GM23248 (cell line): ENCODE measurements around the gene HOXC6. TPM values are rescaled to one million over a fixed set of nuclear protein-coding genes. Genes with fewer than 3 reads are reported as not detected.

Experiments
- DNase-seq: peaks from one replicate; pipeline ENCODE4 v3.0.0-alpha.2; 2015
- H2AFZ ChIP-seq: fragments of 200-600 bp; sonication (generic); 2 replicates; pipeline ENCODE4 v1.6.1; 2016; ENCODE audit warnings: antibody characterized with exemption
- H3F3A ChIP-seq: fragments of 200-600 bp; sonication (generic); 2 replicates; pipeline ENCODE4 v1.6.1; 2016; ENCODE audit warnings: mild to moderate bottlenecking, antibody characterized with exemption, mixed run types; ENCODE audit not compliant: insufficient read depth
- H3K27ac ChIP-seq: fragments of 200-600 bp; sonication (generic); 2 replicates; pipeline ENCODE4 v1.5.1; 2016; ENCODE audit warnings: mild to moderate bottlenecking
- H3K27me3 ChIP-seq: fragments of 200-600 bp; sonication (generic); replicated peaks from 2 replicates; pipeline ENCODE4 v1.6.1; 2016; ENCODE audit warnings: mild to moderate bottlenecking; ENCODE audit not compliant: insufficient read depth
- H3K36me3 ChIP-seq: fragments of 200-600 bp; sonication (generic); 2 replicates; pipeline ENCODE4 v1.6.1; 2016; ENCODE audit warnings: low read depth, mild to moderate bottlenecking
- H3K4me1 ChIP-seq: fragments of 200-600 bp; sonication (generic); 2 replicates; pipeline ENCODE4 v1.6.1; 2016; ENCODE audit warnings: mild to moderate bottlenecking; ENCODE audit not compliant: insufficient read depth
- H3K4me2 ChIP-seq: fragments of 200-600 bp; sonication (generic); one replicate; pipeline ENCODE4 v1.6.1; 2016; ENCODE audit warnings: mild to moderate bottlenecking; ENCODE audit not compliant: unreplicated experiment
- H3K4me3 ChIP-seq: fragments of 200-600 bp; sonication (generic); 2 replicates; pipeline ENCODE4 v1.5.1; 2016; ENCODE audit warnings: mild to moderate bottlenecking
- H3K79me2 ChIP-seq: fragments of 200-600 bp; sonication (generic); 2 replicates; pipeline ENCODE4 v1.6.1; 2016; ENCODE audit warnings: mild to moderate bottlenecking; ENCODE audit not compliant: insufficient read depth
- H3K9ac ChIP-seq: fragments of 200-600 bp; sonication (generic); 2 replicates; pipeline ENCODE4 v1.6.1; 2016; ENCODE audit warnings: mild to moderate bottlenecking
- H3K9me2 ChIP-seq: fragments of 200-600 bp; sonication (generic); 2 replicates; pipeline ENCODE4 v1.6.1; 2016; ENCODE audit warnings: mixed run types, mild to moderate bottlenecking, moderate library complexity; ENCODE audit not compliant: insufficient read depth
- H3K9me3 ChIP-seq: fragments of 200-600 bp; sonication (generic); one replicate; pipeline ENCODE4 v1.6.1; 2017; ENCODE audit warnings: low read depth
- H4K20me1 ChIP-seq: fragments of 200-600 bp; sonication (generic); 2 replicates; pipeline ENCODE4 v1.6.0; 2016; ENCODE audit not compliant: insufficient read depth
- EZH2 ChIP-seq: fragments of 200-600 bp; sonication (generic); IDR thresholded peaks from 2 replicates; pipeline ENCODE4 v1.6.1; 2018; ENCODE audit warnings: antibody characterized with exemption, mild to moderate bottlenecking; ENCODE audit not compliant: insufficient read depth, poor library complexity, severe bottlenecking
- EZH2phosphoT487 ChIP-seq: fragments of 200-600 bp; sonication (generic); IDR thresholded peaks from 2 replicates; pipeline ENCODE4 v1.6.1; 2018; ENCODE audit warnings: antibody characterized with exemption, moderate library complexity, mild to moderate bottlenecking, low read depth; ENCODE audit not compliant: insufficient read depth
- WGBS, 2 experiments: methylation state at CpG; one replicate each; pipeline ENCODE4 v1.1.6; 2015 to 2017; ENCODE audit warnings: low lambda C conversion rate in 2 of 2, low coverage in 1 of 2; ENCODE audit errors: missing lambda C conversion rate in 2 of 2; 5-methylcytosine and 5-hydroxymethylcytosine counted together
- in situ Hi-C: fragments of 300-500 bp; cut with MboI; formaldehyde crosslinking; loops from 2 replicates; pipeline ENCODE4 v1.15.0; 2020
- polyA plus RNA-seq: library from polyadenylated mRNA; unstranded; fragments of >200 nt; fragmentation: Nextera tagmentation; extraction: Ambion mirVana; gene quantifications from 2 replicates; pipeline ENCODE4 v1.2.1, GENCODE V29; 2016
- total RNA-seq: library from RNA; depleted of rRNA; stranded (reverse); fragments of >200 nt; shearing (Covaris generic); gene quantifications from 2 replicates; pipeline ENCODE4 v1.2.3, GENCODE V29; 2014

HOXC6 gene
- total and polyA plus RNA-seq, 2 experiments from 2014 or later: 3.6 to 20.5 TPM

GRCh38 chr12:54045401-54045800 is 17.2 kb downstream of the HOXC6 start:
- Histone ChIP-seq H3K9me3 (no peaks in the 10 kb centered on the region), H2AFZ (no peak overlapping the region), H3K9me2 (no peaks in the 10 kb centered on the region), H3K27ac (no peak overlapping the region), H4K20me1 (no peaks in the 10 kb centered on the region), H3K4me1 (no peaks in the 10 kb centered on the region), H3K9ac (no peak overlapping the region), H3F3A (no peaks in the 10 kb centered on the region), H3K4me2 (no peak overlapping the region), H3K79me2 (peaks cover 34% of the 10 kb centered on the region), H3K27me3 (no peaks in the 10 kb centered on the region), H3K36me3 (no peaks in the 10 kb centered on the region), H3K4me3 (no peak overlapping the region)
- DNase-seq: no peak
- no peak for TF ChIP-seq EZH2
- TF ChIP-seq EZH2phosphoT487: no peak
- in situ Hi-C loops: no loop called here

- H3K36me3 ChIP-seq: no peaks in the 10 kb centered on the region
- in situ Hi-C loops: no loop called here
- H3K4me3 ChIP-seq: no peak overlapping the region
- no peaks in the 10 kb centered on the region for H3K4me1 ChIP-seq
- no peak overlapping the region for H3K4me2 ChIP-seq
- TF ChIP-seq EZH2: no peak
- H3K9me3 ChIP-seq: no peaks in the 10 kb centered on the region
- WGBS, 2 experiments: 74 to 75% methylated on average over 16 of the region's 16 CpGs
- no peaks in the 10 kb centered on the region for H3F3A ChIP-seq
- H3K27me3 ChIP-seq: no peaks in the 10 kb centered on the region
- no peak for DNase-seq
- no peak overlapping the region for H2AFZ ChIP-seq
- H3K9ac ChIP-seq: no peak overlapping the region
- no peak overlapping the region for H3K27ac ChIP-seq
- no peaks in the 10 kb centered on the region for H4K20me1 ChIP-seq
- H3K9me2 ChIP-seq: no peaks in the 10 kb centered on the region
- H3K79me2 ChIP-seq: peaks cover 34% of the 10 kb centered on the region
Observed at GRCh38 chr12:54045868-54046521, 17.8 kb downstream of the HOXC6 start.

- Histone ChIP-seq H3K36me3 (no peaks in the 10 kb centered on the region), H2AFZ (no peak overlapping the region), H3K27ac (no peak overlapping the region), H3F3A (no peaks in the 10 kb centered on the region), H3K9me2 (no peaks in the 10 kb centered on the region), H4K20me1 (no peaks in the 10 kb centered on the region), H3K9ac (no peak overlapping the region), H3K79me2 (peaks cover 34% of the 10 kb centered on the region), H3K4me2 (no peak overlapping the region), H3K4me3 (no peak overlapping the region), H3K27me3 (no peaks in the 10 kb centered on the region), H3K9me3 (no peaks in the 10 kb centered on the region), H3K4me1 (no peaks in the 10 kb centered on the region)
- in situ Hi-C loops: no loop called here
- WGBS, 2 experiments: 94 to 95% methylated on average over 24 to 27 of the region's 27 CpGs
- TF ChIP-seq EZH2 (no peak), EZH2phosphoT487 (no peak)
- no peak for DNase-seq
Observed at GRCh38 chr12:54046809-54047159, 18.5 kb downstream of the HOXC6 start.

GRCh38 chr12:54047160-54047963 is 19.1 kb downstream of the HOXC6 start:
- DNase-seq: no peak
- Histone ChIP-seq H4K20me1 (no peaks in the 10 kb centered on the region), H3K27ac (no peak overlapping the region), H3K9me2 (no peaks in the 10 kb centered on the region), H3K4me1 (no peaks in the 10 kb centered on the region; the same call in 1 of the 2 replicates), H3K9ac (no peak overlapping the region), H3F3A (no peaks in the 10 kb centered on the region), H3K27me3 (no peaks in the 10 kb centered on the region), H3K4me2 (no peak overlapping the region), H2AFZ (no peak overlapping the region), H3K36me3 (no peaks in the 10 kb centered on the region), H3K4me3 (no peak overlapping the region), H3K9me3 (no peaks in the 10 kb centered on the region), H3K79me2 (peaks cover 32% of the 10 kb centered on the region)
- 85 to 88% methylated on average over 56 to 61 of the region's 61 CpGs for WGBS, 2 experiments
- TF ChIP-seq EZH2: no peak
- TF ChIP-seq EZH2phosphoT487: no peak
- in situ Hi-C loops: no loop called here

- TF ChIP-seq EZH2phosphoT487 (no peak), EZH2 (no peak)
- 95 to 98% methylated on average over 8 of the region's 8 CpGs for WGBS, 2 experiments
- in situ Hi-C loops: no loop called here
- no peak overlapping the region for H3K27ac ChIP-seq
- H3K4me1 ChIP-seq: peaks cover 5% of the 10 kb centered on the region
- no peaks in the 10 kb centered on the region for H3K9me2 ChIP-seq
- H3K9me3 ChIP-seq: no peaks in the 10 kb centered on the region
- DNase-seq: no peak
- peaks cover 32% of the 10 kb centered on the region for H3K79me2 ChIP-seq
- H3K4me2 ChIP-seq: no peak overlapping the region
- H2AFZ ChIP-seq: no peak overlapping the region
- H4K20me1 ChIP-seq: no peaks in the 10 kb centered on the region
- H3K36me3 ChIP-seq: no peaks in the 10 kb centered on the region
- no peak overlapping the region for H3K4me3 ChIP-seq
- no peak overlapping the region for H3K9ac ChIP-seq
- H3K27me3 ChIP-seq: no peaks in the 10 kb centered on the region
- H3F3A ChIP-seq: no peaks in the 10 kb centered on the region
Observed at GRCh38 chr12:54047964-54048303, 19.7 kb downstream of the HOXC6 start.
